ENCODE data around the gene ALPI.
"Not testable (repeated sequence)": the region's sequence is repeated elsewhere in the genome, so short reads cannot be mapped to it uniquely, and the experiment has no call there.

ALPI gene
- total RNA-seq: 0 to 0.09 (median 0) reads per million in 4 experiments

- no peak for DNase-seq
These were observed at the start of gene ALPI for GRCh38 chr2:232455426-232456255. Gene ALPI, plus strand, starts transcription at chr2:232456153. Its CDS starts 47 bp downstream, at chr2:232456200.

- no peak for DNase-seq
These were observed 49.2 kb upstream of the ALPI start, which contains the start of gene ALPG for GRCh38 chr2:232406556-232407310. Gene ALPG, plus strand, starts transcription at chr2:232406844. Its CDS starts 51 bp downstream, at chr2:232406895.

- not testable (repeated sequence) for DNase-seq
These were observed 48.4 kb upstream of the ALPI start for GRCh38 chr2:232407428-232408150.

- not testable (repeated sequence) for DNase-seq
These were observed 47.7 kb upstream of the ALPI start for GRCh38 chr2:232408269-232408668.

- DNase-seq: not testable (repeated sequence)
These were observed 46.3 kb upstream of the ALPI start for GRCh38 chr2:232409617-232410016.

- DNase-seq: no peak
These were observed 45.6 kb upstream of the ALPI start for GRCh38 chr2:232410238-232410900.

- DNase-seq: no peak
These were observed 43.9 kb upstream of the ALPI start for GRCh38 chr2:232411901-232412629.

- no peak for DNase-seq
These were observed 43.0 kb upstream of the ALPI start for GRCh38 chr2:232412986-232413385.

- no peak for DNase-seq
These were observed 40.7 kb upstream of the ALPI start for GRCh38 chr2:232415138-232415690.

- DNase-seq: no peak
These were observed 40.0 kb upstream of the ALPI start for GRCh38 chr2:232415736-232416520.

GRCh38 chr2:232416521-232417470, 39.2 kb upstream of the ALPI start:
- DNase-seq: no peak

- no peak for DNase-seq
These were observed 38.5 kb upstream of the ALPI start for GRCh38 chr2:232417489-232417888.

- no peak for DNase-seq
These were observed 37.9 kb upstream of the ALPI start for GRCh38 chr2:232418056-232418455.

GRCh38 chr2:232418466-232419244, 37.3 kb upstream of the ALPI start:
- no peak for DNase-seq

GRCh38 chr2:232419245-232420072, 36.5 kb upstream of the ALPI start:
- DNase-seq: no peak

GRCh38 chr2:232420073-232420454, 35.9 kb upstream of the ALPI start:
- no peak for DNase-seq

GRCh38 chr2:232420463-232421188, 35.3 kb upstream of the ALPI start:
- no peak for DNase-seq
